GM23338 (cell line): ENCODE measurements around the gene VOPP1.

ENCODE experiments used
- CREB1 ChIP-seq: fragments of 250-450 bp; sonication (Bioruptor Pico); IDR thresholded peaks from 2 replicates; pipeline ENCODE4 v1.5.0; 2020; ENCODE audit warnings: low read depth, mild to moderate bottlenecking, moderate library complexity
- CTCF ChIP-seq, 2 experiments: fragments of 200-600 bp in 1 of 2; sonication (generic) in 1 of 2; conservative IDR thresholded peaks; 2 replicates each; pipeline versions ENCODE4 v1.5.1 to v1.6.1; 2016 to 2017; ENCODE audit warnings: antibody characterized with exemption in 2 of 2, low read depth in 2 of 2, mild to moderate bottlenecking in 2 of 2, moderate library complexity in 1 of 2
- EZH2 ChIP-seq: fragments of 200-600 bp; sonication (generic); IDR thresholded peaks from one replicate; pipeline ENCODE4 v1.8.0; 2017; ENCODE audit warnings: antibody characterized with exemption, mild to moderate bottlenecking, low read depth; ENCODE audit not compliant: unreplicated experiment
- EZH2phosphoT487 ChIP-seq: fragments of 200-600 bp; sonication (generic); IDR thresholded peaks from one replicate; pipeline ENCODE4 v1.8.1; 2018; ENCODE audit warnings: antibody characterized with exemption; ENCODE audit not compliant: unreplicated experiment
- JUNB ChIP-seq: IDR thresholded peaks from one replicate; pipeline ENCODE4 v1.6.1; 2016; ENCODE audit warnings: antibody characterized with exemption; ENCODE audit not compliant: unreplicated experiment
- POLR2AphosphoS5 ChIP-seq: IDR thresholded peaks from 2 replicates; pipeline ENCODE4 v1.6.1; 2016; ENCODE audit warnings: antibody characterized with exemption, low read depth
- REST ChIP-seq: IDR thresholded peaks from one replicate; pipeline ENCODE4 v1.6.1; 2018; ENCODE audit warnings: antibody characterized with exemption; ENCODE audit not compliant: unreplicated experiment
- STAT1 ChIP-seq: IDR thresholded peaks from one replicate; pipeline ENCODE4 v1.6.1; 2016; ENCODE audit warnings: antibody characterized with exemption; ENCODE audit not compliant: unreplicated experiment
- ZNF114 ChIP-seq: fragments of 250-450 bp; sonication (Bioruptor Pico); IDR thresholded peaks from 2 replicates; pipeline ENCODE4 v1.5.0; 2020; ENCODE audit warnings: mild to moderate bottlenecking, moderate library complexity
- ZNF331 ChIP-seq: fragments of 250-450 bp; sonication (Bioruptor Pico); IDR thresholded peaks from 2 replicates; pipeline ENCODE4 v1.5.0; 2020; ENCODE audit warnings: low read depth, mild to moderate bottlenecking, moderate library complexity

- TF ChIP-seq CTCF (conservative IDR thresholded peaks at IDR 0.05; ENCODE audit: low read depth in 2 of 2) (no peak), EZH2 (no peak), STAT1 (no peak), POLR2AphosphoS5 (no peak), JUNB (no peak), ZNF331 (no peak), EZH2phosphoT487 (no peak), CREB1 (no peak), ZNF114 (CRISPR knock-in tag) (no peak), REST (no peak)
Observed at GRCh38 chr7:55516409-55516808, 55.9 kb downstream of the VOPP1 start.
